ENCODE measurements around the gene CTSF.

GRCh38 chr11:66524304-66525040 is 43.9 kb downstream of the CTSF start:
- TF ChIP-seq CTCF (IDR thresholded peaks at IDR 0.05) (no peak), EZH2 (IDR thresholded peaks at IDR 0.05; ENCODE audit: borderline replicate concordance, insufficient read depth, low read depth, low read length, poor library complexity, severe bottlenecking) (no peak)
